ENCODE measurements around the gene EIF2B5.
"Not testable (repeated sequence)": the region's sequence is repeated elsewhere in the genome, so short reads cannot be mapped to it uniquely, and the experiment has no call there.

EIF2B5 gene

DNA sequence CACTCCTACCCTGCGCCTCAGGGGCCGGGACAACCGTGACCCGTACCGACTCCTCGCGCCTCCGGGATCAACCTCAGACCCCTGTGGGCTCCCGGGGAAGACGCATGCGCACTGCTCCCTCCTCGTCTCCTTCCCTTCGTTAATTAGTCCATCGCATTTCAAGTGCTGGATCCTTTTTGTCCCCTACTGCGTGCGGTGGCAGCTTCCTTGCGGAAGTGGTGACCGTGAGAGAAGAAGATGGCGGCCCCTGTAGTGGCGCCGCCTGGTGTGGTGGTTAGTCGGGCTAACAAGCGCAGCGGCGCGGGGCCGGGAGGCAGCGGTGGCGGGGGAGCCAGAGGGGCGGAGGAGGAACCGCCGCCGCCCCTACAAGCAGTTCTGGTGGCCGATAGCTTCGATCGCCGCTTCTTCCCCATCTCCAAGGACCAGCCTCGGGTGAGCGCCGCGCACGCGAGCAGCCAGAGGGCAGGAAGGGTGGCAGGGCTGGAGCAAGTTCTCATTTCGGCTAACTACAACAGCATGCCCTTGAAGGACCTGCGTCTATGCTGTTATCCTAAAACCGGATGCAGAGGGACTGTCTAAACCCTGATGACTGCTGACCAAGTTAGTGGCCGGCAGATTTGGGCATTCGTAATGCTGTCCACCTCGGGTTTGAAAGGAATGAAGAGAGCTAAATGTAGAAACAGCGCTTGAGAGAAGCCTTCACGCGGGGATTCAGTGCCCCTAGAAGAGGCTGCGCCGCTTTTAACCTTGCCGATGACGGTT, at the start of gene EIF2B5:
Gene EIF2B5 (plus strand): TSS at position 210 of the 762 bp plus-strand sequence. CDS start 28 bp downstream, at position 238.
- peak; percentile 93 to 95 for DNase-seq

DNA sequence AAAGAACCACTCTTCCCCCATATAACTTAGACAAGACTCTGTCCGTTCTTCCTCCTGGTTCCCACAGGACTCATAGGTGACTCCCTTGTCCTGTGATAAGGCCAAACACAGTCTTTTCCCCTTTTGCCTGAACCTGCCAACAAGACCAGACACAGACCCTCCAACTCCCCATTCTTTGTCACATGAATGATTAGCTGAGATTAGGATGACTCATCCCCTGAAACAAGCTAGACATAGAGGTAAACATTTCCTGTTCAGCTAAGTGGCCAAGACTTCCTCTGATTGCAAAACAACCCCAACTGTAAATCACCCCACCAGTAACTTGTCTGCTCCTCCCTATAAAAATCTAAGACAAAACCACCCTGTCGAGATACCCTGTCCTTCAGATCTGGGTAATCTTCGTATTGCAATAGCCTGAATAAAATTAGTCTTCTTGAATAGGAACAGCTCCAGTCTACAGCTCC, 49.7 kb upstream of the EIF2B5 start:
- DNase-seq, result no peak

DNA sequence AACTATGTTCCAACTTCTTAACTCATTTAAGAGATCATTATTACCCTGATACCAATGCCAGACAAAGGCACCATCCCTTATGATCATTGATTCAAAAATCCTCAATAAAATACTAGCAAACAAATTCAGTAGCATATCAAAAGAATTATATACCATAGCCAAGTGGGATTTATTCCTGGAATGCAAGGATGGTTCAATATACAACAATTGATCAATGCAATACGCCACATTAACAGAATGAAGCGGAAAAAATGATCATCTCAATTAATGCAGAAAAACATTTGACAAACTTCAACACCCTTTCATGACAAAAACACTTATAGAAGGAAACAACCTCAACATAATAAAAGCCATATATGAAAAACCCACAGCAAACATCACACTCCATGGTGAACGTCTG, 43.0 kb upstream of the EIF2B5 start:
- no peak for DNase-seq

DNA sequence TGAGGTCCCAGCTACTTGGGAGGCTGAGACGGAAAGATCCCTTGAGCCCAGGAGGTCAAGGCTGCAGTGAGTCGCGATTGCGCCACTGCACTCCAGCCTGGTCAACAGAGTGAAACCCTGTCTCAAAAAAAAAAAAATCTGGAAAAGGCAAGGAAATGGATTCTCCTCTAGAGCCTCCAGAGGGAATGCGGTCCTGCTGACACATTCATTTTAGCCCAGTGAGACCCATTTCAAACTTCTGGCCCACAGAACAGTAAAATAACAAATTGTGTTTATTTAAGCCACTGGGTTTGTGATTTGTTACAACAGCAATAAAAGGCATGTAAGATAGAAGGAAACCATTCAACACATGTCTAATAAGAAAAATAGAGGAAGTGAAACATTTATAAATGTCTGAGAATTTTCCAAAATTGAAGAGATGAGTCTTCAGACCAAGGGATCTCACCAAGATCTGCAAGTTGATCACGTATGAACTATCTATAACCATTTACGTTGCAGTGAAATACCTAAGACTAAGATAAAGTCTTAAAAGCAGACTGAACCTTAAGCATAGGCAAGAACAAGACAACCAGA, 38.3 kb upstream of the EIF2B5 start, which contains the start of gene HTR3E:
Gene HTR3E (plus strand): TSS at position 254 of the 573 bp plus-strand sequence. CDS start 466 bp downstream, outside the sequence.
- DNase-seq, result no peak

DNA sequence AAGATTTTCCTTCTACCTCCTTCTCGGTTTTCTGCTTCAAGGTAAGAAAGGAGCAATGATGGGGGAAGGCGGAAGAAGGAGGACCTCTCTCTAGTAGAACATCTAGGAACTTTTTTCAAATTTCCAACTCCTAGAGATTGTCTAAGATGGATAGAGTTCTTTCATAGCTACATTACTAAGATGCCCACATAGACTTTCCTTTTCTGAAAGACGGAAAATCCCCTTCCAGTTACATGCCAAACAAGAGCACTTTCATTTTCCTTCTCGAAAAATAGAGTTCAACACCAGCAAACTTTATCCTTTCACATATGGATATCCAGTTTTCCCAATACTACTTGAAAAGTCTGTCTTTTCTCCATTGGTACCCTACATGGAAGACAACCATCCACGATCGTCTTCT, 37.6 kb upstream of the EIF2B5 start:
- no peak for DNase-seq

DNA sequence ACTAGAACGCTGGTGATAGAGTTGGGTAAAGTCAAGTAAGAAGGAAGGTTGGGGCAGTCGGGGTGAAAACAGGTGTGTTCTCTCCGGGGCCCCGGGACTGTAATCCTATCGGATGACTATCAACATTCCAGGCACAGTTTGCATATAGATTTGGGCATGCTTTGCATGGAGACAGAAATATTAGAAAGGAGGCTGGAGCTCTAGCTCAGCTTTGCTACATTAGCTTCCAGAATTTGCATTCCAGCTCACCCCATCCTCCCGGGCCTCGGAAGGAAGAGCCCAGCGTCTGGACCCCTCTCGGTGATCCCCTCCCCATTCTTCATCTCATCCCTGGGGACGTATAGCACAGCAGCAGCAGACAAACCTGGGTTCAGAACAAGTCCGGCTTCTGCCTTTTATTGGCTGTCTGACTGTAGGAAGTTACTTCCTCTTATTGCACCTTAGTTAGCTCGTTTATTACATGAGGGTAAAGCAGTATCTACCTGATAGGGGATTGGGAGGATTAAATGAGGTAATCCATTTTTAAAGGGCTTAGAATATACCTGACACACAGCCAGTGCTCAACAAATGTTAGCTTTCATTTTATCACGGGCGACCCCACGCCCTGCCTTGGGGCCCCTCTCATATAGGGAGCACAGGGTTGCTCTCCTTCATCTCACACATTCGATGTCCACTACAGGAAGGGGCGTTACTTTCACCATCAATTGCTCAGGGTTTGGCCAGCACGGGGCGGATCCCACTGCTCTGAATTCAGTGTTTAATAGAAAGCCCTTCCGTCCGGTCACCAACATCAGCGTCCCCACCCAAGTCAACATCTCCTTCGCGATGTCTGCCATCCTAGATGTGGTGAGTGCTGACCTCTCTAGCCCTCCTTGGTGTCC, 35.1 kb upstream of the EIF2B5 start:
- no peak for DNase-seq

DNA sequence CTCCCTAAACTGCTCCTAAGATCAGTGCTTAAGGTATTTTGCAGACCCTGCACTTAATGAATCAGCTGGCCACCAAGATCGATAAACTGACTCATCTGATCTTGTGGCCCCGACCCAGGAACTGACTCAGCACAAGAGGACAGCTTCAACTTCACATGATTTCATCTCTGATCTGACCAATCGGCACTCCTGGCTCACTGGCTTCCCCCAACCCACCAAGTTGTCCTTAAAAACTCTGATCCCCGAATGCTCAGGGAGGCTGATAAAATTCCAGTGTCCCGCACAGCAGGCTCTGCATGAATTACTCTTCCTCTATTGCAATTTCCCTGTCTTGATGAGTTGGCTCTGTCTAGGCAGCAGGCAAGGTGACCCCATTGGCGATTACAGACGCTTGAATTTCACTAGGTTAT, 24.8 kb upstream of the EIF2B5 start:
- no peak for DNase-seq

DNA sequence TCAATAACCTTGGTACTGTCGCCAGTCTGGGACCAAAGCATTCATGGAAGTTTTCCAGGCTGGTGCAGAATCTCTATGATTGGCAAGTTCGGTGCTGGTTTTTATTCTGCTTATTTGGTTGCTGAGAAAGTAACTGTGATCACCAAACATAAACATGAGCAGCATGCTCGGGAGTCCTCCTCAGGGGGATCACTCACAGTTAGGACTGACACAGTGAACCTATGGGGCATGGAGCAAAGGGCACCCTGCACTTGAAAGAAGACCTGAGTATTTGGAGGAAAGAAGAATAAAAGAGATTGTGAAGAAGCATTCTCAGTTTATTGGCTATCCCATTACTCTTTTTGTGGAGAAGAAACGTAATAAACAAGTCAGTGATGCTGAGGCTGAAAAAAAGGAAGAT, 19.1 kb upstream of the EIF2B5 start:
- no peak for DNase-seq

DNA sequence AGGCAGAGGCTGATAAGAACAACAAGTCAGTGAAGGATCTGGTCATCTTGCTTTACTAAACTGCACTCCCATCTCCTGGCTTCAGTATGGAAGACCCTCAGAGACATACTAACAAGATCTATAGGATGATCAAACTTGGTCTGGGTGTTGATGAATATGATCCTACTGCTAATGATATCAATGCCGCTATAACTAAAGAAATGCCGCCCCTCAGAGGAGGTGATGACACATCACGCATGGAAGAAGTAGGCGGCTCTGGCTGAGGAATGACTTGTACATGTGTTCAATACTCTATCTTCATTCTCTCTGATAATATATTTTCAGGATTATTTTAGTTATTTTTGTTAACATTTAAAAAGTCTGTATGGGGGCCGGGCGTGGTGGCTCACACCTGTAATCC, 17.5 kb upstream of the EIF2B5 start:
- peak in 1 of 2 experiments; percentile 11 for DNase-seq

DNA sequence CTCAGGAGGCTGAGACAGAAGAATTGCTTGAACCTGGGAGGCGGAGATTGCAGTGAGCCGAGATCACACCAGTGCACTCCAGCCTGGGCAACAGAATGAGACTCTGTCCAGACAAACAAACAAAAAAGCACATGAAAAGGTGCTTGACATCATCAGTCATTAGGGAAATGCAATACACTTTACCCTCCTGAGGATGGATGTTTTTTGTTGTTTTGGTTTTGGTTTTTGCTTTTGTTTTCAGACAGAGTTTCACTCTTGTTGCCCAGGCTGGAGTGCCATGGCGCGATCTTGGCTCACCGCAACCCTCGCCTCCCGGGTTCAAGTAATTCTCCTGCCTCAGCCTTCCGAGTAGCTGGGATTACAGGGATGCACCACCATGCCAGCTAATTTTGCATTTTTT, 14.1 kb upstream of the EIF2B5 start:
- DNase-seq, result not testable (repeated sequence)

DNA sequence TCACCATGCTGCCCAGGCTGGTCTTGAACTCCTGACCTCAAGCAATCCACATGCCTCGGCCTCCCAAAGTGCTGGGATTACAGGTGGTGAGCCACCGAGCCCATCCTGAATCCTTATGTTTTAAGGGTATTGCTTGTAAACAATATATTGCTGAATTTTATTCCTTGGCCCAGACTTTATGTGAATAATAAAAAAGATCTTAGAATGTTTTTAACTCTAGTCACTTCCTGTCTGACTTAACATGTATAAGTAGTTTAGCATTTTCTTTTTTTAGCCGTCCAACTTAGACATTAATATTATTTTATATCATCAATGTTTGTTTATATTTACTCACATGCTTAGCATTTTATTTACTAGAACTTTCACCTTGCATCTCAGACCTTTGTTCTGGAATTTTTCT, 9.2 kb upstream of the EIF2B5 start:
- DNase-seq, result no peak

DNA sequence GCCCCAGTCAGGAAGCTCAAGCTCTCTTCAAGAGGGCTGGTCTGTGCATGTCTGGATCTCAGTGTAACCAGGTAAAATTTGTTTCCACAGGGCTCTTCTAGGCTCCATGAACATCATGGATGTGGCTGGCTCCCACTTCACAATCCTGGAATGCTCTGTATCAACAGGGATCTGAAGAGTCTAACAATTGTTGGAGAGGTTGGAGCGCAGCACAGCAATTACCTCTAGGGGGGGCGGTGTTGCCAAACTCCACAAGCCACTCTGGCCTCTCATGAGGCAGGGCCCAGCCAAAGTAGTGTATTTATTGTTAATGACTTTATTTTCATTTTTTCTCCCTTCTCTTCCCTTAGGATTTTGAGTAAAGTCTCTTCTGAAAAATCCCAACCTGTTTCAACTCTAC, 6.1 kb upstream of the EIF2B5 start:
- DNase-seq, result peak in 1 of 2 experiments; percentile 18

DNA sequence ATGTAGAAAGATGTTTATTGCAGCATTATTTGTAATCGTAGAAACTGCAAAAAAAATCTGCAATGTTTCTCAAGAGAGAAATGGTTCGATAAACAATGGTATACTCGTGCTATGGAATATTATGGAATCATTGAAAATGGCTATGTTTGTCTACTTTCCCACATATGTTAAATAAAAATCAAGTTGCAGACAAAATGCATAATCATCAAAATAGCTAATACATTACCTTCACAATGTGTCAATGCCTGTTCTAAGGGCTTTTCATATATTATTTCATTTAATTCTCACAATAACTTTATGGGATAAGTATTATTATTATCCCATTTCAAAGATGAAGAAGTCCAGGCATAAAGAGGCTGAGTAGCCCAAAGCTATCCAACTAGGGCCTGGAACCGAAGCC, 2.2 kb upstream of the EIF2B5 start:
- no peak for DNase-seq

DNA sequence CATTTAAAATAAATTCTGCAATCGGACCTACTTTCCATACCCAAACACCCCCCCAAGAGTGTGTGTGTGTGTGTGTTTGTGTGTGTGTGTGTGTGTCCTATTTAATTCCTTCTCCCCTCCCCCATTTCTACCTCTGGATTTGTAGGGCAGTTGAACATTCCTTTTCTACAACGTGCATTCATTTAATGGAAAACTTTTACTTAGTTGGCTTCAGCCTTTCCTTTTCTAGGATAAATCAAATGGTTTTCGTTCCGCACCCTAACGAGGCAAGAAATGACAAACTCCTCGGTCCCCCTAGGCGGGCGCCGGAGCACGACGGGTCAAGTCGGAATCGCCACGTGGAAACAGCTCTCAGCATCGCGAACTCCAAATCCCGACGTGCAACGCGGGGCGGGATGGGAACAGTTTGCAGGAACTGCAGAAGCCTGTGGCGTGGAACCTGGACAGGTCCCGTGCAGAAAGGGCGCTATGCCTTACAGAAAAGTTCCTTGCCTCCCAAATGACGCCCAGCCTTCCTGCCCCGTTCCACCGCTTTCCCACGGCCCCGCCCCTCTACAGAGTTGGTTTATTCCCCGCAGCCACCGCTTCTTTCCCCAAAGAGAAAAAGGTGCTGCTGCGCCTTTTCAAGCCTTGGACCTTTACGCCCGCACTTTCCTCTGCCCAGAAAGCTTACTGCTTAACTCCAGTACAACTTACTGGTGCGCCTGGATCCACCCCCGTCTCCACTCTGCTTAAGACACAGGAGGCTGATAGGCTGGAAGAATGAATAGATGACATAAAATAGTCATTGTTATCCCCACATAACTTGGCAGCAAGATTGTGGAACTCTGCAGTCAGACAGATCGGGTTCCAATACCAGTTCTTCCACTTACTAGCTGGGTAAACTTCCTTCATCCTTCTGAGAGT, 1.1 kb upstream of the EIF2B5 start:
- DNase-seq, result peak; percentile 87 to 95

DNA sequence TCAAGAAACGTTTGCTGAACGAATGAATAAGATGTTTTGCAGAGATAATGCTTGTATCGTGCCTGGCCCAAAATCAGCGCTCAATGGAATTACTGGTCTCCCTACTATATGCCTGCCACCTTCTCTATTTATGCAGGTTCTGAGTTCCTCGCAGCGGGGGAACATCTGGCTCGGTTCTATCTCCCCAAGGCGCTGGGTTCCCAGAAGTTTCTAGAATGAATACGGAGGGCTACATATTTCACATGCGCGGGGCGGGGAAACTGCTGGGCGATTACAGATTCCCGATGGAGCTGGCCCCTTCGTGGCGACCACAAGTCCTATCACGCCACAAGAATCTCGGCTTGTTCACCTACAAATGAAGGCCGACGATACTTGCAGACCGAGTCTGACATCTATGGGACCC, 411 bp upstream of the EIF2B5 start:
- DNase-seq, result no peak

DNA sequence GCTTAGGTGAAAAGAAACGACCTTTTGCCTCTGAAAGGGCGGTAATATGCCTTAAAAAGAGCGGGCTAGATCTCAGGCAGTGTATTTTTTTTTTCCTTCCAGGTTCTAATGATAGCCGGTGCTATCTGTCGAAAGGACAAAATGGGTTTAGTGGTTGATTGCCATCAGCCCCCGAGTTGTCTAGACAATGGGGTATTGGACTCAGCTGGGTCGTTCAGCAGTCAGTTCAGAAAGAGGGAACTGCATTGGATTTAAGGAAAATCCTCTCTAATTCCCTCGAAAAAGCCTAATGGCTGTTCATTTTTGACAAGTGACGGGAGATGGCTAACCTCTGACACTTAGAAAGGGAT, 728 bp downstream of the EIF2B5 start:
- DNase-seq, result no peak

DNA sequence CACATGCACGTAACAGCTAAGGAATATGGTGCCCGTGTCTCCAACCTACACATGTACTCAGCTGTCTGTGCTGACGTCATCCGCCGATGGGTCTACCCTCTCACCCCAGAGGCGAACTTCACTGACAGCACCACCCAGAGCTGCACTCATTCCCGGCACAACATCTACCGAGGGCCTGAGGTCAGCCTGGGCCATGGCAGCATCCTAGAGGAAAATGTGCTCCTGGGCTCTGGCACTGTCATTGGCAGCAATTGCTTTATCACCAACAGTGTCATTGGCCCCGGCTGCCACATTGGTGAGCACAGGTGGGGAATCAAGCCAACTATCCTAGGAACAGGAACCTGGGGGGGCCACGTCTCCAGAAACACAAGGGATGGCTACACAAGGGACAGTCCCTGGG, 5.3 kb downstream of the EIF2B5 start:
- no peak for DNase-seq

DNA sequence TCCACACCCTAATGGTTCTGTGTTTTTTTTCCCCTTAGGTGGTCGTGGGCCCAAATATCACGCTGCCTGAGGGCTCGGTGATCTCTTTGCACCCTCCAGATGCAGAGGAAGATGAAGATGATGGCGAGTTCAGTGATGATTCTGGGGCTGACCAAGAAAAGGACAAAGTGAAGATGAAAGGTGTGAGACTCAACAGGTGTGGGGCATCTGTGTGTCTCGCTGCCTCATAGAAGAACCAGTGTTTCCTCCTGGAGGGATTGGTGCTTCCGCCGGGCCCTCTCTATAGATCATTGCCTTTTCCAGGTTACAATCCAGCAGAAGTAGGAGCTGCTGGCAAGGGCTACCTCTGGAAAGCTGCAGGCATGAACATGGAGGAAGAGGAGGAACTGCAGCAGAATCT, 7.0 kb downstream of the EIF2B5 start:
- no peak for DNase-seq

DNA sequence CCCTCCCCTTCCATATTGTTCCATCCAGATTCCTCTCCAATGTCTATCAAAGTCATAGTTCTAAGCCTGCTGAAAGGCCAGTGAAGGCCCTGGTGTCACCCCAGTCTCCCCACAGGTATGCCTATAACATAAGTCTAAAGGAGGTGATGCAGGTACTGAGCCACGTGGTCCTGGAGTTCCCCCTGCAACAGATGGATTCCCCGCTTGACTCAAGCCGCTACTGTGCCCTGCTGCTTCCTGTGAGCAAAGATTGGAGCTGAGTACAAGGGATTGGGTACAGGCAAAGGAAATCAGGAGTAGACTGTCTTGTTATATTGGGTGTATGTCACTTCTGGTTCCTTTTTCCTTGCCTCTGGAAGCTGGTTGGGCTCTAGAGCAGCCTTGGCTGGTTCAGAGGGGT, 8.2 kb downstream of the EIF2B5 start:
- no peak for DNase-seq

DNA sequence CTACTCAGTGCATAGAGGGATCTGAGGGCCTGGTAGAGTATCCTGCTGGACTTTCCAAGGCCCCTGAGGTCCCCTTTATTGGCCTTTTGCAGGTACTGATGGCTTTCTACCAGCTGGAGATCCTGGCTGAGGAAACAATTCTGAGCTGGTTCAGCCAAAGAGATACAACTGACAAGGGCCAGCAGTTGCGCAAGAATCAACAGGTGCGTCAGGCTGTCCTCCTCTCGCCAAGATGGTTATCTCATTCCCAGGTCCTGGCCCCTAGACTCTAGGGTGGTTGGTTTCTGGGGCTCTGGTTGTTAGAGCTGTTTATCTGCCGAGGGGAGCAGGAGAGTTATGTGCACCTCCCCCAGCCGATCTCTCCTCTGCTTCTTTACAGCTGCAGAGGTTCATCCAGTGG, 9.3 kb downstream of the EIF2B5 start:
- no peak for DNase-seq

DNA sequence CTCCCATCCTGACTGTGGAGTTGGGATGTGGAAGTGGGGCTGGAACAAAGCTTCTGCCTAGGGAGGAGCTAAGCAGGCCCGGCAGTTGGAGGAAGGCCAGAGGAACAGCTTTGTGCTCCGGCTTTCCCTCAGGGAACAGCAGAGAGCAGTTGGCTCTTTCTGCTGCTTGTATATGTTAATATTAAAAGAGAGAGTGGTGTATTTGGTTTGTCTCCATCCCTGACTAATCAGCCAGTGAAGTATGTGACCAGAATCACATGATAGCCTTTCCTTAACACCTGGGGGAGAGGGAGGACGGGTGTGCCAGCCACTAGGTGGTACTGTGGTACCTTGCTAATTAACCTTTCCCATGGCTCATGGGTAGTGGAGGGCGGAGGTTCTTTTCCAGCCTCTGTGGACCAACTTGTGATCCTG, 10.0 kb downstream of the EIF2B5 start:
- DNase-seq, result peak; percentile 29 to 34

DNA sequence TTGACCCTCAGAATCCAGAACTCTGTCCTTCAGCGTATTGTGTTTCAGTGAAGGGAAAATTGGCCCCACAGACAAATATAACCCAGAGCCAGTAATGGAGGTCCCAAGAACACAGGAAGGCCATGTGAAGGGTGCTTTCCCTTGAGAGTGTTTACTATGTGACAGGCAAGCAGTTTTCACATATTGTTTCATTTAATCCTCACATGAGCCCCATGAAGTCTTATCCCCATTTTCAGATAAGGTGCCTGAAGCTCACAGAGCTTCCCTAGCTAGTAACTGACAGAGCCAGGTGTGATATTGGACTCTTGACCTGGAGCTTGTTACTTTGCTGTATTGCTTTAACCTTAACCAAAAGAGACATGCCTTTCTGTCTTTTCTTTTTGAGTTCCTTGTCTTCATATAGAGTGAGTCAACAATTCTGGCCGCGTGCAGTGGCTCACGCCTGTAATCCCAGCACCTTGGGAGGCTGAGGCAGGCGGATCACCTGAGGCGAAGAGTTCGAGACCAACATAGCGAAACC, 10.7 kb downstream of the EIF2B5 start:
- DNase-seq, result no peak
